GM21529 (cell line): ENCODE measurements around the gene STAG3.
A peak's percentile ranks its signal among the peaks of the same experiment; 100 is the strongest.

Experiments
- ATAC-seq: cut with Tn5 transposase; IDR thresholded peaks from one replicate; pipeline ENCODE4 v1.9.1; 2021; ENCODE audit not compliant: unreplicated experiment

The STAG3 gene

DNA sequence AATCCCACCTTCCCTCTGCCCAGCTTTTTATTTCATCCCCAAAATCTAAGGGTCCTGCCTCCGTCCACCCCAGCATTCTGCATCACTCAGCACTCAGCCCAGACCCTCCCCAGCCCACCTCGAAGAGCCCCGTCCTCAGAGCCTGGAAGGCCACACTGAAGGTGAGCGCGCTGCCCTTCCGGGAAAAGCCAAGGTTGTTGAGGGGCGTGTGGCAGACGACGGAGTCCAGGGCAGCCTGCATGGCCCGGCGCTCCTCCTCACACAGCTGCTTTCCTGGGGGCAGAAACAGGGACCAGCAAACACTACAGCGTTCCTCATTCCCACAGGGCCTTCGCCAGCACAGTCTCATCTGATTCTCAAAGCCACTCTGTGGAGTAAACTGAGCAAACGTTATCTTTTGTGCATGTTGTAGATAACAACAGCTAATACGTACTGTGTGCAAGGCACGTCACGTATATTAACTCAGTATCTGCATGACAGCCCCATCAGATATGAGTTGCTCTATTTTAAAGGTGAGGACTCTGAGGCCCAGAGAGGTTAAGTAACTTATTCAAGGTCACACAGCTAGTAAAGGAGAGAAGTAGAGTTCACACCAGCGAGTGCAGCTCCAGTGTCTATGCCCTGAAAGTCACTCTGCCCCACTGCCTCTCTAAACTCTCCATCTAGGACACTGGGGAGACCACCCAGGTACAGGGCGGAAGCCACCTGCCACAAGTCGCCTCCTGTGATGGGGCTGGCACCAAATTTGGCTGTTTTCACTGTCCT, 22.0 kb upstream of the STAG3 start:
- ATAC-seq: no peak

DNA sequence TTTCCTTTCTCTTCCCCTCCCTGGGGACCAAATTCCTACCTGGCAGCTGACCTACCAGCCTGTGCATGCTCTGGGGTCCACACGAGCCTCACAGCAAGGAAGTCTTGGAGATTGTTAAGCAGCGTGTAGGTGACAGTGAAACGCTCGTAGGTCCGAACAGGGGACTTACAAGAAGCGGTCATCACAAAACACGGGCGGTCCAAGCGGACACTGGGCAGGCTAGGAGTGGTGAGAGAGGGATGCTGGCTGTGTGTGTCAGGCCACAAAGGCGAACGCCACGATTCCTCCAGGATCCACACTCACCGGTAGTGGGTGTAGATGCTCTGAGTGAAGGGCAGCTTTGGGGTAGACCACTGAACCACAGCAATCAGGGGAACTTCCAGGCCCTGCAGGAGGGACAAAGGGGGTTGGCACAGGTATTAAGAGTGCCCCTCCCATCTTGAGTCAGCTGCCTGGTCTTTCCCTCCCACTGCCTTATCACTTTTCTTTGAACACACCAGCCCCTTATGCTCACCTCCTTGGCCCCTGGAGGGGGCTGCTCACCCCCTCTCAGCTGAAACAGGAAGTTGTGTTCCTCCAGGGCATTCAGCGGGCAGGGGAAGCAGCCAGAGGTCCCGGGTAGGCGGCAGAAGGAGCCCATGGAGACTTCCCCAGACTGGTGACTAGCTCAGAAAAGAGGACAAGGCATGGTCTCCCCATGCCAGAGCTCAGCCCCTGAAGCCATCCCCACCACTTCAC, 21.2 kb upstream of the STAG3 start:
- no peak for ATAC-seq

DNA sequence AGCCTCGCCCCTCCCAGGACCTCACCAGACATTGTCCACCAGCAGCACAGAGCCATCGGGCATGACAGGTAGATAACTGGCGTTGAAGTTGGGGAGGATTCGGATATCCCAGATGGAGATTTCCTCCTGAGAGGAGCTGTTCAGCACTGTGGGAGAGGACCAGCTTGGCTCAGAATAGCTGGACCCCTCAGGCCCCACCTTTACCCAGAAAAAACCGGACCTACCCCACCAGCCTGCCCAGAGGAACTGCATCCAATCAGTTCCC, 20.7 kb upstream of the STAG3 start:
- no peak for ATAC-seq

DNA sequence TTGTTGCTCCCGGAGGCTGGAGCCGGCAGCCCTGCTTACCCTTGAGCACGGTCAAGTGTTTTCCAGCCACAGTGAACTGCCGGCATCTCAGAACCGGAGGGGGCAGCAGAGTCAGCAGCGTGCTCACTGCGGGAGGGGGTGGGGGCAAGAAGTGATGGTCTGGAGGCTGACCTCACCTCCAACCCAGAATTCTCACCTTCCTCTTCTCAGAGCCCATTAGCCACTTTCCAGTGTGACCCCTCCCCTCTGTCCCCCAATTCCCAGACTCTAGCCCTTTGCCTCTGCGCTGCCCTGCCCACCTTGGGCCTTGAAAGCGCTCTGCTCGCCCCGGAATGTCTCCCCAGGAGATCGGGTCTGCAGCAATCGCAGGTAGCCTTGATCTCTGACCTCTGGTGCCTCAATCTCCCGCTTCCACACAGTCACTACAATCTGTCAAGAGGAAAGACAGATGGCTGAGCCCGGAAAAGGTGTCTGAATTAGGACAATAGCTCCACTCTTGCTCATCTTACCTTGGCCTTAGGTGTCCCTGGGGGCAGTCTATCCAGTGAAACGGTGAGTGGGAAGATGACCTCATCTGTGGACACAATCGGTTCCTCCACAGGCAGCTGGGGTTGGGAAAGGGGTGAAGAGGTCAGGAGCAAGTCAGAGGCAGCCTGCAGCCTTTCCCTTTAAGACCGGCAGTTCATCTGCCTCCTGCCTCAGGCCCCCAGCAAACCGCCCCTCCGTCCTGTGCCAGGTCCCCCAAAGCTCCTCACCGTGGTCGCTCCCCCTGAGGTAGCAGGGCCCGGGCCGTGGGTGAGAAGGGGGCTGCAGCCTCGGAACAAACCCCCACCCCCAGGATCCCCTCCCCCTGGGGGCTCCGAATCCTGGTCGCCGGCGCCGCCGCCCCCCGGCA, 20.1 kb upstream of the STAG3 start:
- no peak for ATAC-seq

DNA sequence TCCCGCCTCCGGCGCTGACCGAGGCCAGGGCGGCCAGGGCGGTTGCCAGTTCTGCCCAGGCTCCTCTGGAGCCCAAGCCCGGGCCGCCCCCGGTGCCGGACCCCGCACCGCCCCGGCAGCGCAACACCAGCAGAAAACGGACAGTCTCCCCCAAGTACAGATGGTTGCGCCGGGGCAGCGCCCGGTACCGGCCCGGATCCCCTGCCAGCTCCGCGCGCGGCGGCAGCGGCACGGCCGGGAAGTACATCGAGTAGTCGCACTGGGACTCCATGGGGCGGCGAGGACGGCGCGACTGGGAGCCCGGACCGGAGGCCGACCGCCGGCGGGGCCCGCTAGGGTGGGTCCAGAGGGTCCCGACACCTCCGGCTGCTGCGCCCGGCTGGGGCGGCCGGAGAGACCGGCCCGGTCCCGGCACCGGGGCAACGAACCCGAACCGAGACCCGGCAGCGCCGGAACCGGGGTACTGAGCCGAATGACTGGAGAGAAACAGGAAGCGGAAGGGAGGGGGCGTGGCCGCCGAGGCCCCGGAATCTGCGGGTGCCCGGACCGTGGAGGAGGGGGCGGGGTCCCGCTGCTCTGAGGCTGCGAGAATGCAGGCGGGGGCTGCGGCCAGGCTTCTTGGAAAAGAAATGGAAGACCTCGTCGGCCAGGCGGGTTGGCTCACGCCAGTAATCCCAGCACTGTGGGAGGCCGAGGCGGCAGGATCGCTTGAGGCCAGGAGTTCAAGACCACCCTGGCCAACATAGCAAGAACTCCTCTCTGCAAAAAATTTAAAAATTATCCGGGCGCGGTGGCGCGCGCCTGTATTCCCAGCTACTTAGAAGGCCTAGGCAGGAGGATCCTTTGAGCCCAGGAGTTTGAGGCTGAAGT, 19.3 kb upstream of the STAG3 start, which contains the start of gene TRAPPC14:
TRAPPC14 (minus strand) TSS at position 495 of the 870 bp plus-strand sequence; CDS start at position 271, 224 bp downstream.
- ATAC-seq: peak; percentile 75

DNA sequence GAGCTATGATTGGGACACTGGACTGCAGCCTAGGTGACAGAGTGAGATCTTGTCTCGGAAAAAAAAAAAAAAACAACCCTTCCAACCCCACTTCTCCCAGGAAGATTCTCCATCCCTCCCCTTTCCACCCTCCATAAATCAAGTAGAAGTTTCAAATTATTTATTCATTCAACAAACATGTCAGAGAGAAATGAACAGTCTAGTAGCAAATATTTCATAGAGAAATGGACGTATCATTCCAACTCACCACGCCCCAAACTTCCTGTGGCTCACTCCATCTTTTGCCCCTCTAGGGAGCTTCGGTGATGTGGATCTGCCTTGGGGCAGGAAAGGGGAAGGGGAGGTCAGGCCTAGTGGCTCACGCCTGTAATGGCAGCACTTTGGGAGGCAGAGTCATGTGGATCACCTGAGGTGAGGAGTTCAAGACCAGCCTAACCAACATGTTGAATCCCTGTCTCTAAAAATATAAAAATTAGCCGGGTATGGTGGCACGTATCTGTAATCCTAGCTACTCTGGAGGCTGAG, 18.6 kb upstream of the STAG3 start:
- no peak for ATAC-seq

DNA sequence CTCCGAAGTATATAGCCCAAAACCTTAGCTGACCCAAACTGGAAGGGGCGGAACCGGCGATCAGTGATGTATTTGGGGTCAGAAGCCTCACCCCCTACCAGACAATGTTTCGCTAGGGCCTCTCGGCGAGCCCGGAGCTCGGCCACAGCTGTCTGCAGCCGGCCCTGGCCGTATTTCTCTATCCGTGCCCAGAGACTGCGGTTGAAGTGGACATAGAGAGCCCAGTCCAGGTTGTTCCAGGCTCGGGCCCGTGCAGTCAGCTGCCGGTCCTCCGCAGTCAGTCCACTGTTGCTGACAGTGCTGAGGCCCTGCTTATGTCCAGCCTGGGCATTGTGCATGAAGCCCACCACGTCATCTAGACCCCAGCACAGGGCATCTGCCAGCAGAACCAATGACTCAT, 17.7 kb upstream of the STAG3 start:
- ATAC-seq: no peak

DNA sequence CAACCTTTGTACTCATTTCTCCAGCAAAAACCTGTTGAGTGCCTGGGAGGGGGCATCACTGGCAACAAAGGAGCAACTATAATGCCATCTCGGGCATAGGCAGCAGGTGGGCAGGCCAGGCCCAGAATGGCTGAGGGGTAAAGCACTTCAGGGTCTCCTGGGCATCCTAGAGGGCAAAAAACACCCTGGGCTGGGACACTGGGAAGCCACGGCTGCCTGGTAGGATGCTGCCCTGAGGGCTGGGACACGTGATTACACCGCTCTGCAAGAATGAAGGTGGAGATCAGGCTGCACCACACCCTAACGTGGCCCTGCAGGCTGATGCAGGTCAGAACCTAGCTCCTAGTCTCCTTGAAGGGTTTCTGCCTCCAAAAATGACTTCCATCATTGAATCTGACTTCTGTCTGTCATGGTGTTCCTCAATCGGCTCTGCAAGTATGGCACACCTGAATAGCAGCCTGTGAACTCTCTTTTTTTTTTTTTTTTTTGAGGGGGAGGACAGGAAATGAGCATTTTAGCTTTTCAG, 14.6 kb upstream of the STAG3 start:
- no peak for ATAC-seq

DNA sequence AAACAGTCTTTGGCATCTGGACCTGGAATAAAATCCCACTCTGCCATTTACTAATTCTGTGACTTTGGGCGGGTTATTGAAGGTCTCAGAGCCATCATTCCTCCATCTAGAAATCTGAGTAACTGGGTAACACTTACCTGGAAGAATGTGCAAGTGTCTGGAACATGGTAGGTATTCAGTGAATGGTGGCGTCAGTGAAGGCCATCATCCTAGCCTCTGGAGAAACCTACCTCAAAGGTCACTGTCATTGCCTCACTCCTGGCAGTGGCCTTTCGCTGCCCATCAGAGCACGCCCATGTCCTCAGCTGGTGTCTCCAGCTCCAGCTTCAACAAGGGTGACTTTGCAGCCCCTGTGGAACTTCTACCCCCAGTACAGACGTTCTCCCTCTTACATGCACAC, 13.8 kb upstream of the STAG3 start:
- no peak for ATAC-seq

DNA sequence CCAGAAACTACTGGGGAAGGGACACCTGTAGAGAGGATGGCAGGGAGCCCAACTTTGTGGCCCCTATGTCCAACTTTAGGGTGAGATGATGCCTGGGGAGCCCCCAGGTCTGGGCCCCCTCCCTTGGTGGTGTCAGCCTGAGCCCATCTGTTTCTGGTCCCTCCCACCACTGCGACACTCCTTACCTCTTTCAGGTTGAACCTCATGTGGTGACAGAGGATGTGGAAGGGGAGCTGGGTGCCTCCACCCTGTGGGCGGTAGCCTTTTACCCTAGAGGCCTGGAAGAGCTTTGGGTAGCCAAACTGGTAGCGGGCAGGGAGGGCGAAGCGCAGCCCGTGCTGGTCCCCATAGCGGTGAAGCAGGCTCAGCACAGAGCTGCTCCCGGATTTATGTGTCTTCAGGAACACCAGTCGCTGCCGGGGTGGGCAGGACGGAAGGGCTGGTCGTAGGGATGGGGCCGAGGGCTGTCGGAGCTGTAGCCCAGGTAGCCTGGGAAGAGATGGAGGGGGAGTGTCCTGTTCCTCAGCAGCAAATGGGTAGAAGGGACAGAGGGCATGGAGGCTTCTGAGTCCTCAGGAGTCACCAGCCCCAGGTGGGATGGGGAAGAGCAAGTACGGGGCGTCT, 11.3 kb upstream of the STAG3 start:
- ATAC-seq: no peak

DNA sequence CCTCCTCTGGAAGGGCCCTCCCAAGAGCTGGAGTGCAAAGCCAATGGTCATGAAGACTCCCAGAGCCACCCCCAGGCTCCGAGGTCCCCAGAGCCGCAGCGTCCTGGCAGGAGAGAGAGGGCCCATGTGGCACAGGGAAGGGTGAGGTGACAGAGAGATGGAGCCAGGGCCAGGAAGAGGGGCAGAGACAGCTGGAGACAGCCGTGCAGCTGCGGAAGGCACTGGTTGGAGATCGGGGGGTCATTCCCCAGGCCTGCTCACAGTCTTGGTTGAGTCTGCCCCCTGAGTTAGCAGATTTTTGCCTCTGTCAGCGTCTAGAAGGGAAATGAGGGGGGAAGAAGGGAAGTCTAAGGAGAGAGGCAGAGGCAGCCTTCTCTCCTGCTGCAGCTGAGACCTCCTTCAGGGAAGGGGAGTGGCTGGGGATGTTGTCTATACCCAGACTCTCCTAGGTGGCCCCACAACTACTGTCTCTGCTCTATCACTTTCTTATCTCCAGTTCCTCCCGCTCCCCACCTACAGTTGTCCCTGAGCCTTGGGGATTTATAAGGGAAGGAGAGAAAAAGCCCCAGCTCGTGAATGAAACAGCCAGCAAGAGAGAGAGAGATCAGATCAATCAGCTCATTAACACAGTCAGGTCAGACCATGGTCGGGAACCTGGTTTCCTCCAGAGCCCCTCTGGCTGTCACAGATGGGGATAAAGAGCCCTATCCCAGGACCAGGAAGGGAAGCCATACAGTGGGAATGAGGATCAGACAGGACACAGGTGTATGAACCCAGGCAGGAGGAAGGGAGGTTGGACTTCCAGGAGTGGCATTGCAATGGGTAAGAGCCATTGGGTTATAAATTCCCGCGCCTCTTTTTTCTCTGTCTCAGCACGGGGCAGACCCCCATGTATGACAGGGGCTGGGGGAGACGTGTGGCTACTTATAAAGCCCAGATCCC, 10.5 kb upstream of the STAG3 start:
- ATAC-seq: no peak

DNA sequence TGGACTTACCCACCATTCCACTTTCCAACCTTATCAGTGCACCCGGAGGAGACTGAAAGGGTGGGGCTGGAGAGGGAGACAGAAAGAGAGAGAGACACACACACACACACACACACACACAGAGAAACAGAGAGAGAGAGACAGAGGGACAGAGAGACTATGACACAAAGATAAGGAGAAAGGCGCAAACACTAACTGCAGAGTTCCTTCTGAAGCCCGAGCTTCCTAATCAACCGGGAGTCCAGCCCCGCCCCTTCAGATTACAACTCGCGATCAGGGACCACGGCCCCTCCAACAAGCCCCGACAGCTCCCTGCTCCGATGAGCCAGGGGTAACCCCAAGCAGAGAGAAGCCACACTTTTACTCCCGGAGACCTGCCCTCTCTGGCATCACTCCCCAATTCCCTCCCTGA, 9.8 kb upstream of the STAG3 start:
- ATAC-seq: no peak

DNA sequence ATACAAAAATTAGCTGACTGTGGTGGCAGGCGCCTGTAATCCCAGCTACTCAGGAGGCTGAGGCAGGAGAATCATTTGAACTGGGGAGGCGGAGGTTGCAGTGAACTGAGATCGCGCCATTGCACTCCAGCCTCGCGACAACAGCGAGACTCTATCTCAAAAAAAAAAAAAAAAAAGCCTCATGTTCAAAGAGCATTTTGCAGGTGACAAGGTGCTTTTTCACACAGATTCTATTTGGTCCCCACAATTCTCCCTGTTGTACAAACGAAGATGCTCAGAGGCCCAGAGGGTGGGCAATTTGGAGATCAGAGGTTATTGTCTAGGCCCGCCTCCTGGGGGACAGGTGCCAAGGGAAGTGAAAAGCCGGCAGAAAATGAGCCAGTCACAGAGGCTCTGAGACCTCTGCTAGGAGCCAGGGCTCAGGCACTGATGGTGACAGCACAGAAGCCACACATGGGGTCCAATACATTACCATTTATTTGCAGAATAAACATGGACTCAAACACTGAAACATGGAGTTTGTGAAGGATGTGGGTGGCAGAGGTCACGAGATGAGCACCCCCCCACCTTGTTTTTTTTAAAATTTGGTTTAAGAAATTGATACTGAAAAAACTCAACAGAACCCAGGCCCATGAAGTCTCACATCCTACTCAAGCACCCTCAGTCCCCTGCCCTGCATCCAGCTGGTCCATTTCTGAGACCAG, 8.4 kb upstream of the STAG3 start:
- ATAC-seq: no peak

DNA sequence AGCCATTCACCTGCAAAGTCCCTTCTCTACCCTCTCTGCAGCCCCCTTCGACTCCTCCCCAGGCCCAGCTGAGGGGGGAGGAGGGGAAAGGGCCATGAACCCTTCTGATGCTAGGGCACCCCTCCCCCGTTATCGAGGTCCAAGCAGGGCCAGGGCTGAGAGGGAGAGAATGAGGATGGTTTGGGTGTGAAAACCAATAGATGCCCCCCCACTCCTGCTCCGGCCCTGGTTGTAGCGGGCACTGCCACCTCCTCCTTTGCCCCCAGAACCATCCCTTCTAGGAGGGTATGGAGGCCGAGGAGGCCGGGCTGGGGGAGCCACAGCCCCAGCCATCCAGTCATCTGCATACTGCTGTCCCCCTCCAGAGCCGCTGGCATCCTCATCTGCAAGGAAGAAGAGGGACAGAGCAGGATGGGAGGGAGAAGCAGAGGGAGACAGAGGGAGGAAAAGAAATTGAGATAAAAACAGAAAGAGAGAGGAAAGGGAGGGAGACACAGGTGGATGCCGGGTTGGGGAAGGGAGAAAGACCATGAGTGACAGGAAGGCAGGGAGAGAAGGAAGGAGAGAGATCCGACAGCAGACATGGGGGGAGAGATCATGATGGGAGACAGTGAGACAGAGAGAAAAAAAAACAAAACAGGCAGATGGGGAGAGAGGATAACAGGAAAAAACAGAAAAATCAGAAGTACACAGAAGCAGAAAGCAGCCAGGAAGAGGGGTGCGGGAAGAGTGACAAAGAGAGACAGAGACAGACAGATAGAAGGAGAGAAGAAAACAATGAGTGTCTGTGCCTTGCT, 7.4 kb upstream of the STAG3 start:
- ATAC-seq: no peak

DNA sequence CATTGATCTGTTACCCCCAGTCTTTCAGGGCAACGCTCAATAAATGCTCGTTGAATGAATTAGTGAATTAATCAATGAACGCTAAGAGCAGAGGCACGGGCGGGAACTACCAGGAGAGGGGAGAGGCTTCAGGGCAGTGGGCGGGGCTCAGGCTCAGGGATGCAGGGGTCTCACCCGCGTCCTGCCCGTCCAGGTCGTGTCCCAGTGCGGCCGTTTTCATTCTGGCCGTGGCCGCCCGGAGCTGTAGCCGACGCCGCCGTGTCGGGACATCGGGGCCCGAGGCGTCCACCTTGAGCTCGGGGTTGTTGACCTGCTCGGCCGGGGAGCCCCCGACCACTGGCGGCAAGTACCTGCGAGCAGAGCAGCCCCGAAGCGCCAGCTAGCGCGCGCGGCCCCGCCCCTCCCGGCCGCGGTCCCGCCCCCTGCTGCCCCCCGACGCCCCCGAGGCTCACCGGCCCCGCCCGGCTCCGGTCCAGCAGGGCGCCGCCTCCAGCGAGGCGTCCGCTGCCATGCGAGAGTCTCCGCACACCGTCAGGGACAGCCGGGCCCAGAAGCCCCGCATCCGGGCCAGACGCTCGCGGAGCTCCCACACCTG, 6.5 kb upstream of the STAG3 start:
- ATAC-seq: no peak

DNA sequence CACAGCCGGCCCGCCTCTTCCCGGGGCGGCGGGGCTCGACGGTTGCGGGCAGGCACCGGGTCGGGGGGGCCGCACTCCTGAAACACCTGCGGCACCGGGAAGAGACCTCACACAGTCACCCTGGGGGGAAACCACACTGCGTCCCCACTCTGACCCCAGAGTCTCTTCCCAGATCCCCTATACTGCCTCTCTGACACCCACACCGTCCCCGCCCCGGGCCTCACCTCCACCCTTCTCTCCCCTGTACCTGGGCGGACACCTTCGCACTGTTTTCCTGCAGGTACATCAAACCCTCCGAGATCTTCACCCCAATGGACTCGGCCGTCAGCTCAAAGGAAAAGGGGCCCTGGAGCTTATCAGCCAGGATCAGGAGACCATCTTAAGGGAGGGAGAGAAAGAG, 5.9 kb upstream of the STAG3 start:
- ATAC-seq: no peak
